ENCODE measurements around the gene ZNF474.

Gene ZNF474

GRCh38 chr5:122099060-122099790 is 30.1 kb upstream of the ZNF474 start:
- Histone ChIP-seq H3K36me3 (ENCODE audit: control insufficient read depth in 2 of 2, insufficient read depth in 1 of 2, low read length in 2 of 2) (no peaks in the 10 kb centered on the region), H3K4me3 (ENCODE audit: low read depth, low read length) (no peak overlapping the region), H3K4me1 (ENCODE audit: control insufficient read depth, insufficient read depth, low read length) (no peaks in the 10 kb centered on the region), H3K27ac (ENCODE audit: extremely low read depth, low read depth, low read length) (no peak overlapping the region), H3K9me3 (ENCODE audit: control insufficient read depth, insufficient read depth, low read depth, low read length) (no peaks in the 10 kb centered on the region)
- CTCF ChIA-PET = no interaction called here
- POLR2A ChIA-PET = no interaction called here
- TF ChIP-seq TRIM28 (IDR thresholded peaks at IDR 0.05; ENCODE audit: borderline replicate concordance, low read length) (no peak), ZBTB6 (tag by site-specific recombination; IDR thresholded peaks at IDR 0.05) (no peak), ZNF121 (tag by site-specific recombination; IDR thresholded peaks at IDR 0.05) (no peak), ZNF677 (tag by site-specific recombination; IDR thresholded peaks at IDR 0.05) (no peak), ZXDB (tag by site-specific recombination; IDR thresholded peaks at IDR 0.05) (no peak), SALL2 (tag by site-specific recombination; IDR thresholded peaks at IDR 0.05; ENCODE audit: borderline replicate concordance) (no peak)
- TF ChIP-seq, protein P1, sequence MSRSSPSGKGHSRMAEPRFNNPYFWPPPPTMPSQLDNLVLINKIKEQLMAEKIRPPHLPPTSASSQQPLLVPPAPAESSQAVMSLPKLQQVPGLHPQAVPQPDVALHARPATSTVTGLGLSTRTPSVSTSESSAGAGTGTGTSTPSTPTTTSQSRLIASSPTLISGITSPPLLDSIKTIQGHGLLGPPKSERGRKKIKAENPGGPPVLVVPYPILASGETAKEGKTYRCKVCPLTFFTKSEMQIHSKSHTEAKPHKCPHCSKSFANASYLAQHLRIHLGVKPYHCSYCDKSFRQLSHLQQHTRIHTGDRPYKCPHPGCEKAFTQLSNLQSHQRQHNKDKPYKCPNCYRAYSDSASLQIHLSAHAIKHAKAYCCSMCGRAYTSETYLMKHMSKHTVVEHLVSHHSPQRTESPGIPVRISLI (tag by site-specific recombination; IDR thresholded peaks at IDR 0.05) = no peak

DNA sequence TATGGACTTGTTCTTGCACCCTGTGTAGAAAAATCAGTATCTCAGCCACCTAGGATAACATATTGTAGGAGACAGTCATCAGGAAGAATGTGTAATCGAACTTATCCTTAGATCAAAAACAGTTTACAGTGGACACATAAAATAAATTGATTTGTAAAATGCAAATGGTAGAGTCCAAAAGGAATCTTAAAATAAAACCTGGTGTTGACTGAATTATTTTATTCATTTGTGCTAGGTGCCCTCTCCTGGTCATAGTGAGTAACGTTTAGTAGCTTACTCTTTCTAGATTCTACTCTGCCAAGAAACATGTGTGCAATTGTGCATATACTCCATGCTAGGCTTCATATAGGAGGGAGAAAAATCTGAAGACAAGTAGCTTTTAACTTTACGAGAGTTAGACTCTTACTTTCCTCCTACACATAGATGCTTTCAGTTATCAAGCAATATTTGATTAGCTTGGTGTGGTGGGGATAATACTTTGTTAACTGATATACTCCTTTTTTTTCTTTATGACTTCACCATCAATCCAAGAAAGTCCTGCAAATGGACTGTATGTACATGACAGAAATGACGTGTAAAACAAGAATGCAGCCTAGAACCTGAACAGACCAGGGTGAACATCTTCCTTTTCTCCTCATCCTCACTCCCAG is 27.6 kb upstream of the ZNF474 start:
- Histone ChIP-seq H3K4me1 (ENCODE audit: control insufficient read depth, insufficient read depth, low read length) (no peaks in the 10 kb centered on the region), H3K36me3 (ENCODE audit: control insufficient read depth in 2 of 2, insufficient read depth in 1 of 2, low read length in 2 of 2) (no peaks in the 10 kb centered on the region), H3K27ac (ENCODE audit: extremely low read depth, low read depth, low read length) (no peak overlapping the region), H3K9me3 (ENCODE audit: control insufficient read depth, insufficient read depth, low read depth, low read length) (no peaks in the 10 kb centered on the region), H3K4me3 (ENCODE audit: low read depth, low read length) (no peak overlapping the region)
- TF ChIP-seq ZNF654 (tag by site-specific recombination; IDR thresholded peaks at IDR 0.05; ENCODE audit: low read depth) = peak; percentile 74
- no peak for TF ChIP-seq ZNF26 (tag by site-specific recombination; IDR thresholded peaks at IDR 0.05)
- TF ChIP-seq CTCF (tag by site-specific recombination; IDR thresholded peaks at IDR 0.05) = 0 out of 2 replicates have a peak, but pooled peaks have one; percentile 10
- TF ChIP-seq, protein P2, sequence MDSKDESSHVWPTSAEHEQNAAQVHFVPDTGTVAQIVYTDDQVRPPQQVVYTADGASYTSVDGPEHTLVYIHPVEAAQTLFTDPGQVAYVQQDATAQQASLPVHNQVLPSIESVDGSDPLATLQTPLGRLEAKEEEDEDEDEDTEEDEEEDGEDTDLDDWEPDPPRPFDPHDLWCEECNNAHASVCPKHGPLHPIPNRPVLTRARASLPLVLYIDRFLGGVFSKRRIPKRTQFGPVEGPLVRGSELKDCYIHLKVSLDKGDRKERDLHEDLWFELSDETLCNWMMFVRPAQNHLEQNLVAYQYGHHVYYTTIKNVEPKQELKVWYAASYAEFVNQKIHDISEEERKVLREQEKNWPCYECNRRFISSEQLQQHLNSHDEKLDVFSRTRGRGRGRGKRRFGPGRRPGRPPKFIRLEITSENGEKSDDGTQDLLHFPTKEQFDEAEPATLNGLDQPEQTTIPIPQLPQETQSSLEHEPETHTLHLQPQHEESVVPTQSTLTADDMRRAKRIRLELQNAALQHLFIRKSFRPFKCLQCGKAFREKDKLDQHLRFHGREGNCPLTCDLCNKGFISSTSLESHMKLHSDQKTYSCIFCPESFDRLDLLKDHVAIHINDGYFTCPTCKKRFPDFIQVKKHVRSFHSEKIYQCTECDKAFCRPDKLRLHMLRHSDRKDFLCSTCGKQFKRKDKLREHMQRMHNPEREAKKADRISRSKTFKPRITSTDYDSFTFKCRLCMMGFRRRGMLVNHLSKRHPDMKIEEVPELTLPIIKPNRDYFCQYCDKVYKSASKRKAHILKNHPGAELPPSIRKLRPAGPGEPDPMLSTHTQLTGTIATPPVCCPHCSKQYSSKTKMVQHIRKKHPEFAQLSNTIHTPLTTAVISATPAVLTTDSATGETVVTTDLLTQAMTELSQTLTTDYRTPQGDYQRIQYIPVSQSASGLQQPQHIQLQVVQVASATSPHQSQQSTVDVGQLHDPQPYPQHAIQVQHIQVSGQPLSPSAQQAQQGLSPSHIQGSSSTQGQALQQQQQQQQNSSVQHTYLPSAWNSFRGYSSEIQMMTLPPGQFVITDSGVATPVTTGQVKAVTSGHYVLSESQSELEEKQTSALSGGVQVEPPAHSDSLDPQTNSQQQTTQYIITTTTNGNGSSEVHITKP (tag by site-specific recombination; IDR thresholded peaks at IDR 0.05) = peak; percentile 86
- TF ChIP-seq ZNF423 (tag by site-specific recombination; IDR thresholded peaks at IDR 0.05) = no peak
- no peak for TF ChIP-seq ZSCAN30 (tag by site-specific recombination; IDR thresholded peaks at IDR 0.05)
- no peak for TF ChIP-seq KLF7 (tag by site-specific recombination; IDR thresholded peaks at IDR 0.05; ENCODE audit: borderline replicate concordance)
- TF ChIP-seq ZNF214 (tag by site-specific recombination; IDR thresholded peaks at IDR 0.05; ENCODE audit: borderline replicate concordance) = no peak
- no peak for TF ChIP-seq ZNF146 (tag by site-specific recombination; IDR thresholded peaks at IDR 0.05)
- ChIA-PET POLR2A (no interaction called here), CTCF (interaction anchor here (0.6 to 2.1 kb wide), 21 partner anchors 9 to 1287 kb away, joined by 3 to 9 read pairs (median 5); partner anchors contain the start of gene SRFBP1)

Measured in HEK293 (cell line).